Natural killer cell treated with Interleukin-12 subunit alpha and Interleukin-12 subunit beta and Interleukin-15 and Interleukin-18, amount 100 ng/mL, for 72 hours (primary cell): Measurements from ENCODE around the gene GASK1B. TPM values are rescaled to one million over a fixed set of nuclear protein-coding genes. Genes with fewer than 3 reads are reported as not detected.

Experiments
- ATAC-seq, 2 donors: fragments of 150-1000 bp; cut with Tn5 transposase in 1 of 2; sonication (Bioruptor Pico), chemical (Tn5 transposase) in 1 of 2; 2 replicates each; pipeline ENCODE4 v1.10.0; 2021
- DNase-seq: peaks from one replicate; pipeline ENCODE4 v3.0.0; 2022; ENCODE audit warnings: low spot score
- H3K27ac Mint-ChIP-seq, 2 donors: 1 replicate in 1 of 2; 2 replicates in 1 of 2; pipeline ENCODE4 v1.8.0; 2022; ENCODE audit warnings: mixed read lengths in 2 of 2, mild to moderate bottlenecking in 1 of 2, moderate library complexity in 1 of 2
- H3K27me3 Mint-ChIP-seq, 2 donors: 1 replicate in 1 of 2; 2 replicates in 1 of 2; pipeline ENCODE4 v1.8.0; 2022; ENCODE audit warnings: mixed read lengths in 2 of 2
- H3K36me3 Mint-ChIP-seq: one replicate; pipeline ENCODE4 v1.8.0; 2022; ENCODE audit warnings: mixed read lengths
- H3K4me1 Mint-ChIP-seq, 2 donors: 1 replicate in 1 of 2; 2 replicates in 1 of 2; pipeline ENCODE4 v1.8.0; 2022; ENCODE audit warnings: low read depth in 2 of 2, mixed read lengths in 2 of 2, mild to moderate bottlenecking in 1 of 2
- H3K4me3 Mint-ChIP-seq: one replicate; pipeline ENCODE4 v1.8.0; 2022; ENCODE audit warnings: mixed read lengths
- H3K9me3 Mint-ChIP-seq: 2 replicates; pipeline ENCODE4 v1.8.0; 2022; ENCODE audit warnings: mixed read lengths
- total RNA-seq, 2 donors: library from RNA; stranded (reverse); gene quantifications; one replicate each; pipeline ENCODE4 v1.2.3, GENCODE V29; 2022

The GASK1B gene
- total RNA-seq, 2 donors from 2014 or later, result not detected

- peaks cover 14 to 15% of the 10 kb centered on the region in 2 donors for H3K27me3 Mint-ChIP-seq
- no peak for ATAC-seq
Measured at GRCh38 chr4:158170691-158171561, 1.9 kb downstream of the GASK1B start.

GRCh38 chr4:158169931-158170690, 2.7 kb downstream of the GASK1B start:
- Mint-ChIP-seq H3K36me3 (no peaks in the 10 kb centered on the region), H3K4me3 (no peak overlapping the region), H3K27ac (no peak overlapping the region), H3K4me1 (peaks cover 0 to 3% of the 10 kb centered on the region in 2 donors), H3K9me3 (no peaks in the 10 kb centered on the region), H3K27me3 (peaks cover 14 to 15% of the 10 kb centered on the region in 2 donors)
- no peak for DNase-seq
- peak in 1 of 2 donors; percentile 27 for ATAC-seq

More at GRCh38 chr4:158170691-158171561, 1.9 kb downstream of the GASK1B start:
- H3K9me3 Mint-ChIP-seq, result no peaks in the 10 kb centered on the region
- no peak overlapping the region for H3K27ac Mint-ChIP-seq
- H3K4me1 Mint-ChIP-seq, result peaks cover 0 to 3% of the 10 kb centered on the region in 2 donors
- DNase-seq, result no peak
- no peaks in the 10 kb centered on the region for H3K36me3 Mint-ChIP-seq
- H3K4me3 Mint-ChIP-seq, result no peak overlapping the region

GRCh38 chr4:158169506-158169905, 3.3 kb downstream of the GASK1B start:
- H3K27me3 Mint-ChIP-seq, result peaks cover 14 to 15% of the 10 kb centered on the region in 2 donors
- no peaks in the 10 kb centered on the region for H3K9me3 Mint-ChIP-seq
- no peak overlapping the region for H3K27ac Mint-ChIP-seq
- no peaks in the 10 kb centered on the region for H3K36me3 Mint-ChIP-seq
- peaks cover 0 to 3% of the 10 kb centered on the region in 2 donors for H3K4me1 Mint-ChIP-seq
- no peak overlapping the region for H3K4me3 Mint-ChIP-seq
- no peak for ATAC-seq
- no peak for DNase-seq

GRCh38 chr4:158168606-158169005, 4.2 kb downstream of the GASK1B start:
- H3K4me1 Mint-ChIP-seq, result peaks cover 0 to 3% of the 10 kb centered on the region in 2 donors
- ATAC-seq, result no peak

GRCh38 chr4:158166701-158167100, 6.1 kb downstream of the GASK1B start:
- H3K27ac Mint-ChIP-seq, result no peak overlapping the region
- peaks cover 0 to 3% of the 10 kb centered on the region in 2 donors for H3K4me1 Mint-ChIP-seq

More at GRCh38 chr4:158168606-158169005, 4.2 kb downstream of the GASK1B start:
- H3K27ac Mint-ChIP-seq, result no peak overlapping the region
- no peaks in the 10 kb centered on the region for H3K36me3 Mint-ChIP-seq
- no peak overlapping the region for H3K4me3 Mint-ChIP-seq
- DNase-seq, result no peak
- peaks cover 14 to 15% of the 10 kb centered on the region in 2 donors for H3K27me3 Mint-ChIP-seq
- H3K9me3 Mint-ChIP-seq, result no peaks in the 10 kb centered on the region

GRCh38 chr4:158164768-158165213, 8.0 kb downstream of the GASK1B start:
- ATAC-seq (no peak), DNase-seq (no peak)
- Mint-ChIP-seq H3K27ac (no peak overlapping the region), H3K36me3 (no peaks in the 10 kb centered on the region), H3K4me1 (no peaks in the 10 kb centered on the region), H3K27me3 (no peaks in the 10 kb centered on the region), H3K9me3 (peaks cover 3% of the 10 kb centered on the region), H3K4me3 (no peak overlapping the region)

More at GRCh38 chr4:158166701-158167100, 6.1 kb downstream of the GASK1B start:
- Mint-ChIP-seq H3K4me3 (no peak overlapping the region), H3K36me3 (no peaks in the 10 kb centered on the region), H3K9me3 (peaks cover 3% of the 10 kb centered on the region), H3K27me3 (peaks cover under 1 to 6% of the 10 kb centered on the region in 2 donors)
- ATAC-seq, result no peak
- DNase-seq, result no peak

- Mint-ChIP-seq H3K9me3 (peaks cover 3% of the 10 kb centered on the region), H3K27ac (no peak overlapping the region), H3K4me3 (no peak overlapping the region), H3K36me3 (no peaks in the 10 kb centered on the region), H3K4me1 (no peaks in the 10 kb centered on the region), H3K27me3 (no peaks in the 10 kb centered on the region)
- DNase-seq, result no peak
- no peak for ATAC-seq
Measured at GRCh38 chr4:158163941-158164767, 8.7 kb downstream of the GASK1B start.

- H3K4me3 Mint-ChIP-seq, result no peak overlapping the region
- no peaks in the 10 kb centered on the region for H3K36me3 Mint-ChIP-seq
- no peak overlapping the region for H3K27ac Mint-ChIP-seq
- H3K27me3 Mint-ChIP-seq, result no peaks in the 10 kb centered on the region
- ATAC-seq (no peak), DNase-seq (no peak)
- no peaks in the 10 kb centered on the region for H3K4me1 Mint-ChIP-seq
- H3K9me3 Mint-ChIP-seq, result peaks cover 3% of the 10 kb centered on the region
Measured at GRCh38 chr4:158162631-158163030, 10.2 kb downstream of the GASK1B start.

GRCh38 chr4:158161551-158162354, 11.1 kb downstream of the GASK1B start:
- Mint-ChIP-seq H3K27me3 (no peaks in the 10 kb centered on the region), H3K4me1 (no peaks in the 10 kb centered on the region), H3K4me3 (no peak overlapping the region), H3K27ac (no peak overlapping the region), H3K36me3 (no peaks in the 10 kb centered on the region), H3K9me3 (peaks cover 3% of the 10 kb centered on the region)
- ATAC-seq (no peak), DNase-seq (no peak)

- Mint-ChIP-seq H3K27ac (no peak overlapping the region), H3K4me3 (no peak overlapping the region), H3K9me3 (peaks cover 3% of the 10 kb centered on the region), H3K27me3 (no peaks in the 10 kb centered on the region), H3K36me3 (no peaks in the 10 kb centered on the region), H3K4me1 (no peaks in the 10 kb centered on the region)
- ATAC-seq (no peak), DNase-seq (no peak)
Measured at GRCh38 chr4:158159718-158160094, 13.1 kb downstream of the GASK1B start.

- no peak for DNase-seq
- Mint-ChIP-seq H3K4me3 (no peak overlapping the region), H3K36me3 (no peaks in the 10 kb centered on the region), H3K9me3 (peaks cover 3% of the 10 kb centered on the region), H3K27ac (no peak overlapping the region), H3K27me3 (no peaks in the 10 kb centered on the region), H3K4me1 (no peaks in the 10 kb centered on the region)
- ATAC-seq, result no peak
Measured at GRCh38 chr4:158159054-158159717, 13.6 kb downstream of the GASK1B start.

- DNase-seq, result no peak
- Mint-ChIP-seq H3K36me3 (no peaks in the 10 kb centered on the region), H3K4me3 (no peak overlapping the region), H3K9me3 (peaks cover 5% of the 10 kb centered on the region), H3K27ac (no peak overlapping the region), H3K4me1 (no peaks in the 10 kb centered on the region), H3K27me3 (no peaks in the 10 kb centered on the region)
- ATAC-seq, result no peak
Measured at GRCh38 chr4:158157412-158157811, 15.4 kb downstream of the GASK1B start.
